ENCODE data around the gene KCNAB1. TPM values are rescaled to one million over a fixed set of nuclear protein-coding genes. Genes with fewer than 3 reads are reported as not detected.

Gene KCNAB1
- total RNA-seq, 1 experiment from 2014 or later = not detected

DNA sequence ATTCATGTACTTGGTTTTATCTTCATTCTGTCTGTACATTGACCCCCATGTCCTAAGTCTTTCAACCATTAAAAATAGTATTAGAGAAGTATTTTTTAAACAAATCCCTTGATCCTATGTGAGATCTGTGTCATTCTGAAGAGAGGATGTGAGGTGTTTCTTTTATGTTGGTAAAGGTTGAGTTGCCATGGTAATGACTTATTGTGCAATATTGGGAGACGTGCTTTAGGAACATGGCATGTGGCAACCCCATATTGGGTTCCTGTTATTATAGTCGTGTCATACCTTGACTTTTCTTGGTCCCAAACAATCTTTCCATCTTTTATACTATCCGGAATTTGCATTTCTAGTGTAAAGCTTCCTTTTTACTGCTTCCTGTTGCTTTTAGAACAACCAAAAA lies 203.1 kb downstream of the KCNAB1 start:
- Histone ChIP-seq H3K36me3 (ENCODE audit: insufficient read depth, low read length, poor library complexity, severe bottlenecking) (no peaks in the 10 kb centered on the region), H3K4me3 (ENCODE audit: low read depth, low read length, poor library complexity, severe bottlenecking) (no peak overlapping the region), H3K27me3 (replicated peaks; ENCODE audit: insufficient read depth, low read depth, low read length, poor library complexity) (no peaks in the 10 kb centered on the region), H3K27ac (ENCODE audit: low read depth, low read length, poor library complexity, severe bottlenecking) (no peak overlapping the region), H3K4me1 (ENCODE audit: insufficient read depth, low read length, poor library complexity, severe bottlenecking) (no peaks in the 10 kb centered on the region), H3K9me3 (ENCODE audit: low read depth, low read length, poor library complexity, severe bottlenecking) (no peaks in the 10 kb centered on the region)
- DNase-seq (ENCODE audit: low spot score) = peak; percentile 22
- POLR2A ChIA-PET (ENCODE audit: low non-redundant PET) = no interaction called here
- no TSS peak for BruUV-seq (replicated peaks)
- TF ChIP-seq, protein P1, sequence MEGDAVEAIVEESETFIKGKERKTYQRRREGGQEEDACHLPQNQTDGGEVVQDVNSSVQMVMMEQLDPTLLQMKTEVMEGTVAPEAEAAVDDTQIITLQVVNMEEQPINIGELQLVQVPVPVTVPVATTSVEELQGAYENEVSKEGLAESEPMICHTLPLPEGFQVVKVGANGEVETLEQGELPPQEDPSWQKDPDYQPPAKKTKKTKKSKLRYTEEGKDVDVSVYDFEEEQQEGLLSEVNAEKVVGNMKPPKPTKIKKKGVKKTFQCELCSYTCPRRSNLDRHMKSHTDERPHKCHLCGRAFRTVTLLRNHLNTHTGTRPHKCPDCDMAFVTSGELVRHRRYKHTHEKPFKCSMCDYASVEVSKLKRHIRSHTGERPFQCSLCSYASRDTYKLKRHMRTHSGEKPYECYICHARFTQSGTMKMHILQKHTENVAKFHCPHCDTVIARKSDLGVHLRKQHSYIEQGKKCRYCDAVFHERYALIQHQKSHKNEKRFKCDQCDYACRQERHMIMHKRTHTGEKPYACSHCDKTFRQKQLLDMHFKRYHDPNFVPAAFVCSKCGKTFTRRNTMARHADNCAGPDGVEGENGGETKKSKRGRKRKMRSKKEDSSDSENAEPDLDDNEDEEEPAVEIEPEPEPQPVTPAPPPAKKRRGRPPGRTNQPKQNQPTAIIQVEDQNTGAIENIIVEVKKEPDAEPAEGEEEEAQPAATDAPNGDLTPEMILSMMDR (conservative IDR thresholded peaks at IDR 0.05; ENCODE audit: low read depth, low read length) = no peak
- CTCF ChIA-PET = interaction anchor here (0.5 kb wide), 1 partner anchor 151 kb away, joined by 3 read pairs; no protein-coding TSS in a partner anchor
- intact Hi-C loops (cut with micrococcal nuclease; ENCODE audit: unreplicated experiment) = no loop called here

DNA sequence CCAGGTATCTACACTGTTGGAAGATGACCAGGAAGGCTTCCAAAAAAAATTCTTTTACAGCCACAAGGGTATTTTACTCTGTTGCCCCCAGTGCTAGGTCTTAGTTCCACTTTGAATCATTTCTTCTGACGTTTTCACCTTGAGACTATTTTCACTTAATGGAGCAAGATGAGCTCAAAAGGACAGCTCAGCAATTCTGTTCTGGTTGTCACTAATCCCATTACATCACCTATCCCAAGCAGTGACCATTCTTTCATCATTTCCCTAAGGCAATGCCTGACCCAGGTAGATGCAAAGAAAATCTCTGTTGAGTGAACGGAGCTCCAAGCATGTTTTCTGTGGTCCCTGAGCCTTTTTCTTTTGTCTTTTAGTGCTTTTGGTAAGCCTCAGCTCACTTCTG lies 210.0 kb downstream of the KCNAB1 start:
- ChIA-PET CTCF (no interaction called here), POLR2A (ENCODE audit: low non-redundant PET) (no interaction called here)
- H3K4me1 ChIP-seq (ENCODE audit: insufficient read depth, low read length, poor library complexity, severe bottlenecking) = no peaks in the 10 kb centered on the region
- no peaks in the 10 kb centered on the region for H3K36me3 ChIP-seq (ENCODE audit: insufficient read depth, low read length, poor library complexity, severe bottlenecking)
- TF ChIP-seq, protein P1 (conservative IDR thresholded peaks at IDR 0.05; ENCODE audit: low read depth, low read length) = no peak
- H3K27me3 ChIP-seq (replicated peaks; ENCODE audit: insufficient read depth, low read depth, low read length, poor library complexity) = no peaks in the 10 kb centered on the region
- no peak overlapping the region for H3K27ac ChIP-seq (ENCODE audit: low read depth, low read length, poor library complexity, severe bottlenecking)
- no TSS peak for BruUV-seq (replicated peaks)
- DNase-seq (ENCODE audit: low spot score) = no peak
- H3K4me3 ChIP-seq (ENCODE audit: low read depth, low read length, poor library complexity, severe bottlenecking) = no peak overlapping the region
- intact Hi-C loops (cut with micrococcal nuclease; ENCODE audit: unreplicated experiment) = no loop called here
- H3K9me3 ChIP-seq (ENCODE audit: low read depth, low read length, poor library complexity, severe bottlenecking) = no peaks in the 10 kb centered on the region

DNA sequence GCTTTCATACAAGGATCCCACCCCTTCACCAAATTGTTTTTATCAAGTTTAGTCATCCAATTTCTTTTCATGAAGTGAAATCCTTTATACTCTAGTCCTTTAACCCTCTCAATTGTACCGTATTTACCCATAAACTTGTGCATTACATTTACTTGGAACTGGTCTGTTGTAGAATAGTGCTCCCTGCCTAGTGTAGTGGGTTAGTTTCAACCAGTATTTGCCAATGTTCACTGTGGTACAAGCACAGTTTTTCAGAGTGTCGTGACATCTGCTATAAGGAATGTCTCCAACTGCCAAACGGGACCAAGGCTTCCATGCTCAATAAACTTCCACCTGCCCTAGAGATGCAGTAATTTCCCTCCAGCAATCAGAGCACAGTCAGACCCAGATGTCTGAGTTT lies 211.9 kb downstream of the KCNAB1 start:
- BruUV-seq (replicated peaks) = no TSS peak
- TF ChIP-seq EZH2 (IDR thresholded peaks at IDR 0.05; ENCODE audit: borderline replicate concordance, low read depth, low read length, poor library complexity, severe bottlenecking) = no peak
- TF ChIP-seq, protein P1 (conservative IDR thresholded peaks at IDR 0.05; ENCODE audit: low read depth, low read length) = no peak

More for the DNA sequence above, 211.9 kb downstream of the KCNAB1 start:
- H3K36me3 ChIP-seq (ENCODE audit: insufficient read depth, low read length, poor library complexity, severe bottlenecking) = no peaks in the 10 kb centered on the region
- intact Hi-C loops (cut with micrococcal nuclease; ENCODE audit: unreplicated experiment) = no loop called here
- no peaks in the 10 kb centered on the region for H3K9me3 ChIP-seq (ENCODE audit: low read depth, low read length, poor library complexity, severe bottlenecking)
- H3K4me1 ChIP-seq (ENCODE audit: insufficient read depth, low read length, poor library complexity, severe bottlenecking) = no peaks in the 10 kb centered on the region
- no peaks in the 10 kb centered on the region for H3K27me3 ChIP-seq (replicated peaks; ENCODE audit: insufficient read depth, low read depth, low read length, poor library complexity)
- ChIA-PET CTCF (no interaction called here), POLR2A (ENCODE audit: low non-redundant PET) (no interaction called here)
- no peak overlapping the region for H3K4me3 ChIP-seq (ENCODE audit: low read depth, low read length, poor library complexity, severe bottlenecking)
- DNase-seq (ENCODE audit: low spot score) = no peak
- no peak overlapping the region for H3K27ac ChIP-seq (ENCODE audit: low read depth, low read length, poor library complexity, severe bottlenecking)
